HepG2 (cell line): Measurements from ENCODE around the gene MAPK1. TPM values are rescaled to one million over a fixed set of nuclear protein-coding genes. Genes with fewer than 3 reads are reported as not detected.

Experiments used
- ATF7 ChIP-seq, 2 experiments: fragments of 450-650 bp in 1 of 2; sonication (generic) in 1 of 2; formaldehyde crosslinking in 1 of 2; IDR thresholded peaks; 2 replicates each; pipeline versions ENCODE4 v1.4.0 to v1.6.1; 2016 to 2020; ENCODE audit warnings: antibody characterized with exemption in 1 of 2, mild to moderate bottlenecking in 1 of 2, missing genetic modification reagents in 1 of 2
- CREB1 ChIP-seq, 2 experiments: fragments of 450-650 bp in 1 of 2; IDR thresholded peaks; 2 replicates each; pipeline ENCODE4 v1.6.1; 2016 to 2017; ENCODE audit warnings: control low read depth in 1 of 2, mild to moderate bottlenecking in 1 of 2, missing compliant biosample characterization in 1 of 2, missing genetic modification characterization in 1 of 2
- ELK4 ChIP-seq: sonication (generic); formaldehyde crosslinking; IDR thresholded peaks from 2 replicates; pipeline ENCODE4 v1.9.0; 2021; ENCODE audit warnings: missing genetic modification reagents, borderline replicate concordance
- EP300 ChIP-seq, 3 experiments: sonication (generic) in 1 of 3; formaldehyde crosslinking in 1 of 3; IDR thresholded peaks; 2 replicates each; pipeline versions ENCODE4 v1.5.1 to v1.6.1; 2011 to 2020; ENCODE audit warnings: low read depth in 2 of 3, low read length in 2 of 3, borderline replicate concordance in 1 of 3, improper control_type of control experiment in 1 of 3, mild to moderate bottlenecking in 1 of 3, missing genetic modification reagents in 1 of 3, moderate library complexity in 1 of 3
- ETV6 ChIP-seq: sonication (generic); formaldehyde crosslinking; conservative IDR thresholded peaks from 2 replicates; pipeline ENCODE4 v1.4.0; 2020; ENCODE audit warnings: missing genetic modification reagents
- HMGA1 ChIP-seq: sonication (generic); formaldehyde crosslinking; conservative IDR thresholded peaks from 2 replicates; pipeline ENCODE4 v1.4.0; 2020; ENCODE audit warnings: missing genetic modification reagents
- HOXA7 ChIP-seq: sonication (generic); formaldehyde crosslinking; IDR thresholded peaks from 2 replicates; pipeline ENCODE4 v1.8.1; 2022; ENCODE audit warnings: mild to moderate bottlenecking, missing genetic modification reagents, moderate library complexity
- KDM2A ChIP-seq: sonication (generic); formaldehyde crosslinking; IDR thresholded peaks from 2 replicates; pipeline ENCODE4 v1.4.0; 2020; ENCODE audit warnings: low read depth, missing genetic modification reagents, borderline replicate concordance
- KLF15 ChIP-seq: sonication (generic); formaldehyde crosslinking; IDR thresholded peaks from 2 replicates; pipeline ENCODE4 v1.8.1; 2023; ENCODE audit warnings: borderline replicate concordance, mild to moderate bottlenecking, inconsistent platforms, missing genetic modification reagents, mixed read lengths
- MIXL1 ChIP-seq: IDR thresholded peaks from 2 replicates; pipeline ENCODE4 v1.6.1; 2016
- MTA3 ChIP-seq: sonication (generic); formaldehyde crosslinking; IDR thresholded peaks from 2 replicates; pipeline ENCODE4 v1.4.0; 2020; ENCODE audit warnings: missing genetic modification reagents
- MTF1 ChIP-seq: sonication (generic); formaldehyde crosslinking; IDR thresholded peaks from 2 replicates; pipeline ENCODE4 v1.5.0; 2020; ENCODE audit warnings: missing genetic modification reagents
- NFKBIZ ChIP-seq: IDR thresholded peaks from 2 replicates; pipeline ENCODE4 v1.6.1; 2018; ENCODE audit warnings: missing genetic modification reagents, missing compliant biosample characterization
- NKX3-1 ChIP-seq: sonication (generic); formaldehyde crosslinking; IDR thresholded peaks from 2 replicates; pipeline ENCODE4 v1.5.0; 2020; ENCODE audit warnings: missing genetic modification reagents
- NR2F2 ChIP-seq: IDR thresholded peaks from 2 replicates; pipeline ENCODE4 v1.6.1; 2012; ENCODE audit warnings: low read depth, inconsistent platforms, borderline replicate concordance
- SAFB2 ChIP-seq: sonication (generic); formaldehyde crosslinking; IDR thresholded peaks from 2 replicates; pipeline ENCODE4 v1.5.1; 2020; ENCODE audit warnings: missing genetic modification reagents, low read depth, mild to moderate bottlenecking, borderline replicate concordance
- SMAD1 ChIP-seq: sonication (generic); formaldehyde crosslinking; IDR thresholded peaks from 2 replicates; pipeline ENCODE4 v1.4.0; 2020; ENCODE audit warnings: missing genetic modification reagents, low read depth, mild to moderate bottlenecking, borderline replicate concordance
- STAG1 ChIP-seq: sonication (generic); formaldehyde crosslinking; IDR thresholded peaks from 2 replicates; pipeline ENCODE4 v1.4.0; 2020; ENCODE audit warnings: missing genetic modification reagents
- XRCC5 ChIP-seq: fragments of 200-400 bp; formaldehyde crosslinking; optimal IDR thresholded peaks from 2 replicates; pipeline ENCODE3; 2017; ENCODE audit warnings: mild to moderate bottlenecking, low read length
- ZMYM3 ChIP-seq: sonication (generic); formaldehyde crosslinking; IDR thresholded peaks from 2 replicates; pipeline ENCODE4 v1.5.1; 2020; ENCODE audit warnings: mild to moderate bottlenecking, missing genetic modification reagents
- ZNF207 ChIP-seq: fragments of 450-650 bp; IDR thresholded peaks from 2 replicates; pipeline ENCODE4 v1.6.1; 2016; ENCODE audit warnings: antibody characterized with exemption, borderline replicate concordance
- ZNF280B ChIP-seq: sonication (generic); formaldehyde crosslinking; IDR thresholded peaks from 2 replicates; pipeline ENCODE4 v1.5.0; 2020; ENCODE audit warnings: missing genetic modification reagents, mild to moderate bottlenecking, borderline replicate concordance
- ZNF326 ChIP-seq: sonication (generic); formaldehyde crosslinking; IDR thresholded peaks from 2 replicates; pipeline ENCODE4 v1.4.0; 2020; ENCODE audit warnings: missing genetic modification reagents, borderline replicate concordance
- ZNF513 ChIP-seq: sonication (generic); formaldehyde crosslinking; conservative IDR thresholded peaks from 2 replicates; pipeline ENCODE4 v1.5.0; 2020; ENCODE audit warnings: missing genetic modification reagents
- polyA plus RNA-seq, 8 experiments: library from polyadenylated mRNA; depleted of rRNA in 3 of 8; stranded (reverse) in 7 of 8; unstranded in 1 of 8; fragments of >200 nt; fragmentation: Illumina TruSeq in 4 of 8; extraction: Trizol in 4 of 8; gene quantifications; 2 replicates each; pipeline versions ENCODE4 v1.2.1 to v1.2.3, GENCODE V29; 2011 to 2016; ENCODE audit warnings: low read depth in 4 of 8, missing spikeins in 1 of 8, mixed read lengths in 1 of 8; ENCODE audit not compliant: insufficient read depth in 1 of 8
- total RNA-seq, 5 experiments: library from RNA; depleted of rRNA; stranded (reverse); fragments of >200 nt; fragmentation: Illumina TruSeq; extraction: Trizol; gene quantifications; 2 replicates each; pipeline ENCODE4 v1.2.3, GENCODE V29; 2016; ENCODE audit warnings: low read depth in 1 of 5
- TF ChIP-seq, protein P1 (sequence below): sonication (generic); formaldehyde crosslinking; IDR thresholded peaks from 2 replicates; pipeline ENCODE4 v1.4.0; 2020; ENCODE audit warnings: missing genetic modification reagents

Gene MAPK1
- total and polyA plus RNA-seq, 2 of the 13 experiments (the other 11 are each of a cell fraction or from before 2014, with no cell fraction given), result 107 to 114 TPM

GRCh38 chr22:21735200-21736083, 132.0 kb downstream of the MAPK1 start, which contains the start of gene YPEL1 (continued):
- TF ChIP-seq MTA3, result no peak
- peak; percentile 43; the same call in 1 of the 2 replicates for TF ChIP-seq KDM2A
- TF ChIP-seq ETV6 (CRISPR knock-in tag), result no peak
- TF ChIP-seq MTF1, result no peak
- 0 out of 2 replicates have a peak, but pooled peaks have one; percentile 41 for TF ChIP-seq SMAD1 (CRISPR knock-in tag)
- TF ChIP-seq NKX3-1, result 0 out of 2 replicates have a peak, but pooled peaks have one; percentile 35
- no peak for TF ChIP-seq SAFB2
- no peak for TF ChIP-seq ZNF326 (CRISPR knock-in tag)
- TF ChIP-seq EP300 (IDR thresholded peaks at IDR 0.05; ENCODE audit: low read depth in 2 of 2, low read length in 2 of 2), result no peak
- no peak for TF ChIP-seq EP300 (CRISPR knock-in tag; IDR thresholded peaks at IDR 0.05; ENCODE audit: borderline replicate concordance)
- TF ChIP-seq, protein P1, sequence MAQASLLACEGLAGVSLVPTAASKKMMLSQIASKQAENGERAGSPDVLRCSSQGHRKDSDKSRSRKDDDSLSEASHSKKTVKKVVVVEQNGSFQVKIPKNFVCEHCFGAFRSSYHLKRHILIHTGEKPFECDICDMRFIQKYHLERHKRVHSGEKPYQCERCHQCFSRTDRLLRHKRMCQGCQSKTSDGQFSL (CRISPR knock-in tag), result 0 out of 2 replicates have a peak, but pooled peaks have one; percentile 32
- TF ChIP-seq NR2F2, result no peak
- 0 out of 2 replicates have a peak, but pooled peaks have one; percentile 74 for TF ChIP-seq KLF15
- TF ChIP-seq MIXL1 (CRISPR knock-in tag), result 0 out of 2 replicates have a peak, but pooled peaks have one; percentile 36
- TF ChIP-seq ZNF513 (CRISPR knock-in tag), result no peak
- no peak for TF ChIP-seq ZNF280B (CRISPR knock-in tag)
- no peak for TF ChIP-seq NFKBIZ (CRISPR knock-in tag)
- TF ChIP-seq ZNF207, result no peak
- TF ChIP-seq ZMYM3, result no peak
- peak; percentile 36 for TF ChIP-seq XRCC5
- no peak for TF ChIP-seq ELK4 (CRISPR knock-in tag)
- no peak for TF ChIP-seq ATF7 (IDR thresholded peaks at IDR 0.05)
- no peak for TF ChIP-seq ATF7 (CRISPR knock-in tag; IDR thresholded peaks at IDR 0.05)
- no peak for TF ChIP-seq HOXA7
- TF ChIP-seq CREB1 (IDR thresholded peaks at IDR 0.05), result no peak
- TF ChIP-seq CREB1 (CRISPR knock-in tag; IDR thresholded peaks at IDR 0.05), result no peak
- TF ChIP-seq STAG1 (CRISPR knock-in tag), result no peak
- TF ChIP-seq HMGA1 (CRISPR knock-in tag), result no peak
